HepG2 (cell line): ENCODE data around the gene KIAA1755.

Source experiments
- BHLHE40 ChIP-seq: IDR thresholded peaks from 2 replicates; pipeline ENCODE4 v1.6.1; 2011; ENCODE audit warnings: low read length, improper control_type of control experiment
- BRD4 ChIP-seq: sonication (generic); formaldehyde crosslinking; IDR thresholded peaks from 2 replicates; pipeline ENCODE4 v1.4.0; 2020; ENCODE audit warnings: missing genetic modification reagents
- CAMTA2 ChIP-seq: sonication (generic); formaldehyde crosslinking; IDR thresholded peaks from 2 replicates; pipeline ENCODE4 v1.4.0; 2020; ENCODE audit warnings: mild to moderate bottlenecking, missing genetic modification reagents, borderline replicate concordance
- HMGXB4 ChIP-seq, 2 experiments: sonication (generic) in 1 of 2; formaldehyde crosslinking in 1 of 2; IDR thresholded peaks; 2 replicates each; pipeline versions ENCODE4 v1.4.0 to v1.6.1; 2018 to 2020; ENCODE audit warnings: missing genetic modification reagents in 2 of 2, borderline replicate concordance in 1 of 2, low read depth in 1 of 2, mild to moderate bottlenecking in 1 of 2, missing biosample characterization in 1 of 2
- MED13 ChIP-seq: sonication (generic); formaldehyde crosslinking; IDR thresholded peaks from 2 replicates; pipeline ENCODE4 v1.5.0; 2020; ENCODE audit warnings: missing genetic modification reagents
- NCOA1 ChIP-seq: sonication (generic); formaldehyde crosslinking; IDR thresholded peaks from 2 replicates; pipeline ENCODE4 v1.9.0; 2021; ENCODE audit warnings: missing genetic modification reagents
- SMC3 ChIP-seq: IDR thresholded peaks from 2 replicates; pipeline ENCODE4 v1.6.1; 2011; ENCODE audit warnings: low read length, improper control_type of control experiment
- ZFP90 ChIP-seq: sonication (generic); formaldehyde crosslinking; IDR thresholded peaks from 2 replicates; pipeline ENCODE4 v1.8.0; 2022; ENCODE audit warnings: missing genetic modification reagents, mild to moderate bottlenecking, inconsistent platforms, borderline replicate concordance
- ZNF776 ChIP-seq: sonication (generic); formaldehyde crosslinking; IDR thresholded peaks from 2 replicates; pipeline ENCODE4 v1.4.0; 2020; ENCODE audit warnings: mild to moderate bottlenecking, missing genetic modification reagents
- TF ChIP-seq, protein P1 (sequence below), 2 experiments: IDR thresholded peaks; 2 replicates each; pipeline ENCODE4 v1.6.1; 2011 to 2012; ENCODE audit warnings: low read length in 2 of 2, borderline replicate concordance in 1 of 2, low read depth in 1 of 2, mild to moderate bottlenecking in 1 of 2, moderate library complexity in 1 of 2

DNA sequence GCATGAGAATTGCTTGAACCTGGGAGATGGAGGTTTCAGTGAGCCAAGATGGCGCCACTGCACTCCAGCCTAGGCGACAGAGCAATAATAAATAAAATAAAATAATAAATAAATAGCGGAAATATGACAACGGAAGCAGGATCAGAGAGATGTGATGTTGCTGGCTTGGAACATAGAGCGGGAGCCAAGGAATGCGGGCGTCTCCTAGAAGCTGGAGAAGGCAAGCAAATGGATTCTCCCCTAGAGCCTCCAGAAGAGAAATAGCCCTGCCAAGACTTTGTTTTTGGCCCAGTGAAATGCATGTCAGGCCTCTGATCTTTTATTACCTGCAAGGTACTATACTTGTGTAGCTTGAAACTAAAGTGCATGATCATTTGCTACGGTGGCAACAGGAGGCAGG lies 12.4 kb downstream of the KIAA1755 start:
- TF ChIP-seq HMGXB4 (CRISPR knock-in tag; IDR thresholded peaks at IDR 0.05; ENCODE audit: borderline replicate concordance in 1 of 2, low read depth in 1 of 2), result no peak
- no peak for TF ChIP-seq CAMTA2
- TF ChIP-seq NCOA1 (CRISPR knock-in tag), result no peak
- TF ChIP-seq ZNF776 (CRISPR knock-in tag), result no peak
- TF ChIP-seq BRD4 (CRISPR knock-in tag), result no peak
- TF ChIP-seq, protein P1, sequence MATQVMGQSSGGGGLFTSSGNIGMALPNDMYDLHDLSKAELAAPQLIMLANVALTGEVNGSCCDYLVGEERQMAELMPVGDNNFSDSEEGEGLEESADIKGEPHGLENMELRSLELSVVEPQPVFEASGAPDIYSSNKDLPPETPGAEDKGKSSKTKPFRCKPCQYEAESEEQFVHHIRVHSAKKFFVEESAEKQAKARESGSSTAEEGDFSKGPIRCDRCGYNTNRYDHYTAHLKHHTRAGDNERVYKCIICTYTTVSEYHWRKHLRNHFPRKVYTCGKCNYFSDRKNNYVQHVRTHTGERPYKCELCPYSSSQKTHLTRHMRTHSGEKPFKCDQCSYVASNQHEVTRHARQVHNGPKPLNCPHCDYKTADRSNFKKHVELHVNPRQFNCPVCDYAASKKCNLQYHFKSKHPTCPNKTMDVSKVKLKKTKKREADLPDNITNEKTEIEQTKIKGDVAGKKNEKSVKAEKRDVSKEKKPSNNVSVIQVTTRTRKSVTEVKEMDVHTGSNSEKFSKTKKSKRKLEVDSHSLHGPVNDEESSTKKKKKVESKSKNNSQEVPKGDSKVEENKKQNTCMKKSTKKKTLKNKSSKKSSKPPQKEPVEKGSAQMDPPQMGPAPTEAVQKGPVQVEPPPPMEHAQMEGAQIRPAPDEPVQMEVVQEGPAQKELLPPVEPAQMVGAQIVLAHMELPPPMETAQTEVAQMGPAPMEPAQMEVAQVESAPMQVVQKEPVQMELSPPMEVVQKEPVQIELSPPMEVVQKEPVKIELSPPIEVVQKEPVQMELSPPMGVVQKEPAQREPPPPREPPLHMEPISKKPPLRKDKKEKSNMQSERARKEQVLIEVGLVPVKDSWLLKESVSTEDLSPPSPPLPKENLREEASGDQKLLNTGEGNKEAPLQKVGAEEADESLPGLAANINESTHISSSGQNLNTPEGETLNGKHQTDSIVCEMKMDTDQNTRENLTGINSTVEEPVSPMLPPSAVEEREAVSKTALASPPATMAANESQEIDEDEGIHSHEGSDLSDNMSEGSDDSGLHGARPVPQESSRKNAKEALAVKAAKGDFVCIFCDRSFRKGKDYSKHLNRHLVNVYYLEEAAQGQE (IDR thresholded peaks at IDR 0.05; ENCODE audit: borderline replicate concordance in 1 of 2, low read depth in 1 of 2, low read length in 2 of 2), result no peak
- no peak for TF ChIP-seq ZFP90 (CRISPR knock-in tag)
- no peak for TF ChIP-seq MED13
- no peak for TF ChIP-seq BHLHE40
- TF ChIP-seq SMC3, result no peak
